Ramos (cell line): ENCODE measurements around the gene TRPV4.

Source experiments
- in situ Hi-C: fragments of 300-500 bp; cut with MboI; formaldehyde crosslinking; loops from one replicate; pipeline ENCODE4 v1.14.3; 2022; ENCODE audit warnings: low sequenced_read_pairs; ENCODE audit not compliant: unreplicated experiment

The TRPV4 gene

DNA sequence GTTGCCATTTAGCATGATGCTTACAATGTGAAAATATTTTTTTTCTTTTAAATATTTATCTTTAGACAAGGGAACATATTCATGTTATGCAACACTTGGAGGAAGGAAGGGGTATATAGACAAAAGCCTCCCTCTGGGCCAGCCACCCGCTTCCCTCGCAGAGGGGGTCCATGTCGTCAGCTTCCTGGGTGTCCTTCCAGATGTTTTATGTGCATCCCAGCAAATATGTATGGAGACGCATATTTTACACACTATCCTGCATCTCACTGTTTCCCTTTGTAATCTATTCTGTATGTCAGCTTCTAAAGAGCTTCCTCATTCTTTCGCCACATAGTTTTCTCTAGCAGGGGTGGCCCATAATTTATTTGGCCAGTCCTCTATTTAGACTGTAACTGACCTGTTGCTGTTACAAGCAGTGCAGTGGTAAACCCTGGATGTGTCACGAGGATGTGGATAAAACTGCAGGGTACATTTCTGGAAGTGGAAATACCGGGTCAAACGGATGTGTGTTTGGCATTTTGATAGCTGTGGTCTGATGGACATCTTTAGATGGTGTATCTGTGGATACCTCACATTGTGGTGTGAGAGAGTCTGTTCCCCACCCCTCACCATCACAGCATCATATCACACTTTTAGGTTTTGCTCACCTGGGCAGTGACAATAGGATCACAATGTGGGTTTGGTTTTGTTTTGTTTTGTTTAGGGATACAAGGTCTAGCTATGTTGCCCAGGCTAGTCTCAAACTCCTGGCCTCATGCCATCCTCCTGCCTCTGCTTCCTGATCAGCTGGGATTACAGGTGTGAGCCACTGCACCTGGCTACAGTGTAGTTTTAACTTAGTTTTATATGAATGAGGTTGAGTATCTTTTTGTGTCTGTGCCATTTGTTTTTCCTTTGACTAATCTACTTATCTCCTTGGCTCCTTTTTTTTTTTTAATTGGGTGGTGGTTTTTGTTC lies 87.9 kb downstream of the TRPV4 start:
- in situ Hi-C loops = no loop called here

DNA sequence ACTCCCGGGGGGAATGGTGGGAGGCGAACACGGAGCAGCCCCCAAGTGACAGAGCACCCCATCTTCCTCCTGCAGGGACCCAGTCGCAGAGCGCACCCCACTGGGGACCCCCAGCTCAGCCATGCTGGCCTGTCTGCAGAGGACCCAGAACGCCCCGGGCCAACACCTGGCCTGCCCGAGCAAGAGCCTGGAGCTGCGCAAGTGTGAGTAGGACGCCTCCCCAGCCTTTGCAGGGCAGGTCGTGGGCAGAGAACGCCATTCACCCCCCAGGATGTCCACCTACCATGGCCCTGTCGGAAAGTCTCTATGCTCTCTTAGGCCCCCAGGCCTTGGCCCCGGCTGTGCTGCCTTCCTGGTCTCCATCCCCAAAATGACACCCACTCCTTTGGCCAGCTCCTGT lies 89.2 kb downstream of the TRPV4 start:
- in situ Hi-C loops = no loop called here

DNA sequence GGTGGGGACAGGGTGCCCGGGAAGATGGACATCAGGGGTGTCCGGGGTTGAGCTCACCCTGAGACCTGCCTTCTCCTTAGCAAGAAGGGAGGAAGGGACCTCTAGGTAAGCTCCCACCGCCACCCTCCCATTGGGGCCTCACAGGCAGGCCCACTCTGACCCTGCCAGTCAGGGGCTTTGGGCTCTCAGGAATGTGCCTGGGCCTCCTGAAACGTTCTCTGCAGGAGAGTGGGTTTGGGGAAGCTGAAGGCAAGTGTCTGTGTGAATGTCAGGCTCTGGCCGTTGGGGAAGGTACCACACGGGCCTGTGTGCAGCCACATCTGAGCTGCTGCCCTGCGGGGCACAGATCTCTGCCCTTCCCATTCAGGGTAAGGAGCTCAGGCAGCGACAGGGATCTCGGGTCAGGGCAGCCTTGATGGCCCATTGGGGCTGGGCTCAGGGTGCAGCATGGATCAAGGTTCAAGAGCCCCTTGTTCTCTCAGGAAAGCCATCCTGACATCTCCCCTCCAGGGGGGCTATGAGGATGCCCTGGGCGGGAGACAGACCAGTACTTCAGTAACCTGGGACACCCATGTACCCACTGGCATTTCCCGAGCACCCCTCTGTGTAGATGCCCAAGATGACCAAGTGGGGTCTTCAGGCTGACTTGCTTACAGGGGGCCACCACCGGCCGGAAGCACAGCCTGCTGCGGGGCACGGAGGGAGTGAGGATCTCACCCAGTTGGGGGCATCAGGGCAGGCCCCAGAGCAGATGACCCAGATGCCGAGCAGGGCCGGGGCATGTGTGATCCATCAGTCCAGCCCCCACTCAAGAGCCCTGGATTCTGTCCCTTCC lies 89.9 kb downstream of the TRPV4 start:
- in situ Hi-C loops = no loop called here

DNA sequence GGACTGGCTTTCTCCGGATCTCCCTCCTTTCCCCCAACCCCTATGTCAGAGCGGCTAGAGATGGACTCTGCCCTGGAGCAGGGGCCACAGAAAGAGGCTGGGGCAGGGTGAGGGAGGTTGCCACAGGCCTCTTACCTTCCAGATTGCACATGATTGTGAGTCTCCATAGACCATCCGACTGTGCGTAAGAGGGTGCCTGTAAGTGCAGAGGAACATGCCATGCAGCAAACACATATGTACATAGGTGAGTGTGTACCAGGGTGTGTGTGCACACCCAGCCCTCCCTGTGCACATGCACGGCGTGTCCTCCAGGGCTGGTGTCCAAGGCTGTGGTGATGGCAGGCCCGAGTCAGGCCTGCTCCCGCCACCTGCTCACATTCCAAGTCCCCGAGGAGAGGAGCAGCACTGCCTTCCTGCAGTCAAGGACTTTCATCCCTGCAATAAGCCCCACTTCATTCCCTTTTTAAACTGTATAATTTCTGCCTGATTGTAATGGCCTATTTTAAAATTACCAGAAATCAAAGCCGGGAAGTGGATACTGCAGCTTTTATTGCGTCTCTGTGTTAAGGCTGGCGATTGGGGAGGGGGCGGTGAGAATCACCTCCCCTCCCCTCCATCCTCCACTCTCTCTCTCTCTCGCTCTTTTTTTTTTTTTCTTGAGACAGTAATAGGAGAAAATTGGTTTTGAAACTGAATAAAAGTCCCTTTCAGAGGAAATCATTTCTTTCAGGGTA lies 91.1 kb downstream of the TRPV4 start:
- in situ Hi-C loops = no loop called here

DNA sequence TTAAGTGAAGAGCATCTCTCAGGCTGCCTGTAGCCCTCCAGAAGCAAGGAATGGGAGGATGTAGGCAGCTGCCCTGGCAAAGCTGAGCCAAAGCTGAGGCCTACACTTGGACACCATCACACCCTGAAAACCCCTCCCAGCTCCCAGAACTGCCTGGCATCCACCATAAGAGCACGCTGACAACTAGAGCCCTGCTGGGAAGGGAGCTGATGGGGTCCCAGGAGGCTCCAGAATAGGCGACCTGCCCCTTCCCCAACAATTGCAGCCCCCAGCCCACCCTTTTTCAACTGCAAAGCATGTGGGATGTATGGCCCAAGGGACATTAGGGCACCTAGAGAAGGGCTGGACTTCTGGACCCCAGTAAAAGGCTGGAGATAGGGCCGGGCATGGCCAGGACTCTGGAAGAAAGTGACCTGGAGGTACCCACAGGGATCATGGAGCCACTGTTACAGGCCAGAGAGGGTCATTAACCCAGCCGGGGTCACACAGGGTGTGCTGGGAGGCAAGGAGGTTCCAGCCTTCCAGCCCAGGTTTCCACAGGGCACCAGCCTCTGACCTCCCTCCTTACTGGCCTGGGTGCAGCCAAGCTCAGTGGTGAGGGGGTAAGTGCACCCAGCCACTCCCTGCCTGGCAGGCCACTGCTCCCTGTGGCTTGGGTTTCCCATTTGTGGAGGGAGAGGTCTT lies 91.8 kb downstream of the TRPV4 start:
- in situ Hi-C loops = no loop called here

DNA sequence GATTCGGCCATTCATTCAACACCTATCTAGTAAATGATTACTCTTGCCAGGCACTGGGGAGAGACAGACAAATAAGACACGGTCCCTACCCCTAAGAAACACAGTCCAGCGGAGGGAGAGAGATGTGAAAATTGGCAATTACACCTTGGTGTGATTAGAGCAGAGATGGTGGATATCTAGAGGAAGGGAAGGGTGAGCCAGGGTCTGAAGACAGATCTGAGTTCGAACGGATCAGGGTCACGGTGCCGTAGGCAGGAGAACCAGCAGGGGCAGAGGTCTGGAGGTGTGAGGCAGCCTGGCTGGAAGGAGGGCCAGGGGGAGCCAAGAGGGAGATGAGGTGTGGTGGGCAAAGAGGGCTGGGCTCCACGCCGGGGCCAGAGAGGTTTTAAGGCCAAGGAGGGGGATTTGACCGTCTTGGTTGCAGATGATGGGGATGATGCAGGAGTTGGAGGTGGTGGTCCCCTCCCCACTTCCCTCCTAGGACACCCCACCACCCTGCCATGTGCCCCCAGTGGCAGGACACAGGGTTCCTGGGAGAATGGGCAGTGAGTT lies 92.4 kb downstream of the TRPV4 start:
- in situ Hi-C loops = no loop called here

DNA sequence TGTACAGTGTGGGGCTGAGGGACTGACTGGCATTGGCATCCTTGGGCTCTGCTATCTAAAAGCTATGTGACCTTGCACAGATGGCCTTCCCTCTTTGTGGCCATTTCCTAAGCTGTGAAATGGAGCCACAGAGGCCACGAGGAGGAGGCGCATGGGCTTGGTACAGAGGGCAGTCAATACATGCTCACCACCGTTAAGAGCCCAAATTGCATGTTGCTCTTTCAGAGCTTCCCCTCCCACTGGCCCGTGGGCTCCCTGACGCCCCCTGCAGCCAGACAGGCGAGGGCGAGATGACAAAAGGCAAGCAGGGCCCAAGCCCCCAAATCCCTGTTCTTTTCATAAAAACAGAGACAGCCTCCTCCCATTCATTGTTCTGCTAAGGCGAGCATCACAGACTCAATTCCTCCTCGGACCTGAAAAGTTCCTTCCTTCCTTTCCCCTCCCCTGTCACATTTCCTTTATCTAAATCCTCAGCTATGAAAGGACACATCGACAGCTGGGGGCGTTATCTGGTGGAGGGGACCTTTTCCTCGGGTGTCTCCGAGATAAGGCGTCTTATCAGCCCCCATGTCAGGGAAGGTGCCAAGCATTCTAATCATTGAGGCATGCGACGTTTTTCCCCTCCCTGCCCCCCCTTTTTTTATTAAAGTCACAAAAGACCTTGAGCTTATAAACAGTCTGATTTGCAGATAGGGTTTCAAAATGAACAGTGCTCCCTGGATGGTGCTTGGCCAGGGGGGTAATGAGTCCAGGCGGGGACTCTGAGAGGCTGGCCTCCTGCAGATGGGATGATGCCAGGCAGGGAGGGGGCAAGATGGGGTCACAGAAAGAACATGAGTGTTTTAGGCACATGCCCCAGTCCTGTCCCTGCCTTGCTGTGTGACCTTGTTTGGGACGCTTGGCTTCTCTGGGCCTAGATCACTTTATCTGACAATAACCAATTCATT lies 93.2 kb downstream of the TRPV4 start:
- in situ Hi-C loops = no loop called here

DNA sequence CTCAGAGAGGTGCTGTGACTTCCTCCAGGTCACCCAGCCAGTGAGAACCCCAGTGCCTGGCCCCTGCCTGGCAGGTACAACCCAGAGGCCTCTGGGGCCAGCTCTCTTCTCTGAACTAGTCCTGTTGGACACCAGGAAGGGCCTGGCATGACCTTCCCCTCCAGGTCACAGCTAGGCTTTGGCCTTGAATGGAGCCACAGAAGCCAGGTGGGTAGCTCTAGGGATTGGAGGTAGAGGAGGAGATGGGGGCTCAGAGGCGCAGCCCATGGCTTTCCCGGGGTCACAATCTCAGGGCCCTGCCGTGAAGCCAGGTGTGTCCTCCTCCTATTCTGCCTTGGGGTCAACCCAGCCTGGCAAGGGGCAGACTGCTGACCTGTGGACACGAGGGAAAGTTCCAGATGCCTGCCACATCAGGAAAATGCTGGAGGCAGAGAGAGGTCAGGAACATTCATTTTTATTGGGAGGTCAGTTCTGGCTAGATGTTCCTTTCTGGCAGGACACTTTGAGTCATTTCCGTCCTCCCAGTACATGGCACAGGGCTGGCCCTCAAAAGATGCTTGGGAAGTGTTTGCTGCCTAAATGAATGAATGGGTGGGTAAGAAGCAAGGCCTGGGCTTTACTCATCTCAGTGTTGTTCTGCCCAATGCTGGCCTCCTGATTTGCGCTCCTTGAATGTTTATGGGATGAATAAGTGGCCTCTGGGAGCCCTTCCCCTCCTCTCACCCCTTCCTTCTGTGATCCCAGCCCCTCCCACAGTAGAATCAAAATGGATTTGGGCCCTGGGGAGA lies 94.1 kb downstream of the TRPV4 start:
- in situ Hi-C loops = no loop called here

DNA sequence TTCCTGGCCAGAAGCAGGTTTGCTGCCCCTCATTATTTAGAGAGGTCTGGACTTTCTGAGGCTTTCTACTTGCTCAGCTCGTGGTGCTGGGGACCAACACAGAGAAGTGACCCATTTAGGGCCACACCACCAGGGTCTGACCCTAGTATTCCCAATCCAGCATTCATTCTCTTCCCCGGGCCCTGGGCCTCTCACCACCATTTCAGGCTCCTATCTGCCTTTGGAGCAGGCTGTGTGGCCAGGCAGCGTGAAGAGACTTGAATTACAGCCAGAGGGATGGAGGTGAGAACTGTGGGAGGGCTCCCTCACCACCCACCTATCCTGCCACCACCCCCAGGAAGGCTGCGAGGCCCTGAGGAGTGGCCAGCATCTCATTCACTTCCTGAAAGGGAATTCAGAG lies 95.0 kb downstream of the TRPV4 start:
- in situ Hi-C loops = no loop called here

DNA sequence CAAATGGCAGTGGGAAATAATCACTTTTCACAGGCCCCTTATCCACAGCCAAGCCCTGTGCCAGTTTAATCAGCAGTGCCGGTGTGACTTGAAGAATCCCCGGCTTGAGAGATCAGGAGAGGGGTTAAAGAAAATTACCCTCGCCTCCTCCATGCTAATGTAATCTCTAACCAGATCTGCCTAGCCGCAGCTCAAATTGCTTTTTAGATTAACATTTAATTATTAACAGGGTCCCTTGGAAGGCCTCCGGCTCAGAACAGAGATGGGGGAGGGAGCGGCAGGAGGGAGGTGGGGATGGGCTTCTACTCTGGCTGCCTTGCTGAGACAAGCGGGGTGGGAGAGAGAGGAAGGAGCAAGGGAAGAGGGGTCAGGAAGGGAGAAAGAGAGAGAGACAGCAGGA lies 95.6 kb downstream of the TRPV4 start:
- in situ Hi-C loops = no loop called here

DNA sequence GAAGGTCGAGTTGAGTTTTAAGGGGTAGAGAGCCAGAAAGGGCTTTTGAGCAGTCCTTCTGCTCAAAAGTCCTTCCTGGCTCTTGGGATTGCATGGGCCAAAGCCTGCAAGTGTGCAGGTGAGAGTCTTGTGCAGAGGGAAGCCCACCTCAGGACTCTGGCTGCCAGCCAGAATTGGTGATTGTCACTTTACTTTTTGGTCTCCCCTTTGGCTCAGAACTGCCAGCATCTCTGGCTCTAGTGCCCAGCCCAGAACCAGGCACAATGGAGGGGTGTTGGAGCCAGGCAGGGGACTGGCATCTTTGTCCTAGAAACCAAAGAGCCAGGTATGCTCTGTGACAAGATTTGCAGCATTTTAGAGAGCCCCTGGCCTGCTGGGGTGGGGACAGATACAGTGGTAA lies 96.1 kb downstream of the TRPV4 start:
- in situ Hi-C loops = no loop called here

DNA sequence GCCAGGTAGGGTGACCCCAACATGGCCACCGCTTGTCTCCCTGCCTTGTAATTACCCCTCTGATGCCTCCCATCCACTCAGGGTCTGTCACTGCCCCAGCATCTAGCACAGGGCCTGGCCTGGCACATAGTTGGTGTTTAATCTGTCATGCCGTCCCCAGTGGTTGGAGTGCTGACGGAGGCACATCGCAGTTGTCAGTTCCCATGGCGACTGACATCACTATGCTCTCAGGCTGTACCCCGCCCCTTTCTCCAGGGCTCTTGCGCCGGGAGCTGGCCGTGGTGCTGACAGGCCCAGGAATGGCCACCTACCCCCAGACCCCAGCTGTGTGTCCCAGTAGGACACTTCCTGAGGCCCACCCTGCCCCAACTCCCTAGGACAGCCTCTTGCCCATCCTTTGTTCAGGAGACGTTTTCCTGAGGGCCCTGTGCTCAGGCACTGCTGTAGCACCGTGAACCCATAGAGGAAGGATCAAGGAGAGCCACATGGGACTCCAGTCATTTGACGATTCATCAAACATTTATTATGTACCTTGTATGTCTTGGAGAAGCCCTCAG lies 96.6 kb downstream of the TRPV4 start:
- in situ Hi-C loops = no loop called here

DNA sequence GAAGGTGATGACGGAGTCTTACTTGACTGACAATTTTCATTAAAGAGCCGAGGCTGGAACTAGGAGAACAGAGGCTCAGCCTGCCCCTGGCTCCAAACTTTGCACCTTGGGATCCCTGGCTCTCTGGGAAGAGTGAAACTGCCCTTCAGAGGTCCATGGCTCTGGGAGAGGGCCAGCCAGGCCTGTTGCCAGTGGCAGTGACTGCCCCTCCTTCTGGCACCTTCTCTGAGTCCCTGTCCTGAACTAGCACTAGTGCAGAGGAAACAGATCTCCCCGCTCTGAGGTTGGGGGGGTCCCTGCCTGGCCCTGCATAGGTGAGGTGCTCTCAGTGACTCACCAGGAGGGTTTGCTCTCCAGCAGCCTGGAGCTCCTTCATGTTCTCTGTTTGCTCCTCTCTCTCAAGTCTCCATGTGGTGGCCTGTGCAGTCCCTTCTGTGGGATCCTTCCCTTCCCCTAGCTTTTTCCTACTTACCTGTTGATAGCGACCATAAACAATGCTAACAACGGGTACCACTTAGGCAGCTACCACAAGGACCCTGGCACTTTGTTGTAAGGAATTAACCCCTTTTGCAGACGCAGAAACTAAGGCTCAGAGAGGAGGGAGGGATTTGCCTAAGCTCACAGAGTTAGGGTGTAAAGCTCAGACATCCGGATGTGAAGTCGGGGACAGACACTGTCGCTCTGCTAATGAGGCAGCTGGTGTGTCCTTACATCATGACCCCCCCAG lies 97.2 kb downstream of the TRPV4 start:
- in situ Hi-C loops = no loop called here

DNA sequence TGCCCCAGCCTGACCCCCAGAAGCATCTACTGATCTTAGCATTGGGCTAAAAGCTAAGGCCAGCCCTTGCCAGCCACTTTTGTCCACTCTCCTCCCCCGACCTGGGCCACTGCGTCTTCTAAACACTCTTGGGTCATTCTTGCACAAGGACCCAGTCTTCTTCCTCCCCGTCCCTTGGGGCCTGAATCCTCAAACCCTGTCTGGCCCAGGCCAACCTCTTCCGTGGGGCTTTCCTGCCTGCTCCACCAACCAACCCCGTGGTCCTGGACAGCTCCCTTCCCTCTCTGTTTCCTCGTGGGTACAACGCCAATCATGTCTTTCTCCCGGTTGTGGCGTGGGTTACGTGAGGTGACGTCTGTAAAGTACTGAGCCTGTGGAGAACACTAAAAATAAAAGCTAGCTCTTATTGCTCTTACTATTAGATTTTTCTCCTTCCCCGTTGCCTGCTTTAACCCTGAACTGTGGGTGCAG lies 98.1 kb downstream of the TRPV4 start:
- in situ Hi-C loops = no loop called here

DNA sequence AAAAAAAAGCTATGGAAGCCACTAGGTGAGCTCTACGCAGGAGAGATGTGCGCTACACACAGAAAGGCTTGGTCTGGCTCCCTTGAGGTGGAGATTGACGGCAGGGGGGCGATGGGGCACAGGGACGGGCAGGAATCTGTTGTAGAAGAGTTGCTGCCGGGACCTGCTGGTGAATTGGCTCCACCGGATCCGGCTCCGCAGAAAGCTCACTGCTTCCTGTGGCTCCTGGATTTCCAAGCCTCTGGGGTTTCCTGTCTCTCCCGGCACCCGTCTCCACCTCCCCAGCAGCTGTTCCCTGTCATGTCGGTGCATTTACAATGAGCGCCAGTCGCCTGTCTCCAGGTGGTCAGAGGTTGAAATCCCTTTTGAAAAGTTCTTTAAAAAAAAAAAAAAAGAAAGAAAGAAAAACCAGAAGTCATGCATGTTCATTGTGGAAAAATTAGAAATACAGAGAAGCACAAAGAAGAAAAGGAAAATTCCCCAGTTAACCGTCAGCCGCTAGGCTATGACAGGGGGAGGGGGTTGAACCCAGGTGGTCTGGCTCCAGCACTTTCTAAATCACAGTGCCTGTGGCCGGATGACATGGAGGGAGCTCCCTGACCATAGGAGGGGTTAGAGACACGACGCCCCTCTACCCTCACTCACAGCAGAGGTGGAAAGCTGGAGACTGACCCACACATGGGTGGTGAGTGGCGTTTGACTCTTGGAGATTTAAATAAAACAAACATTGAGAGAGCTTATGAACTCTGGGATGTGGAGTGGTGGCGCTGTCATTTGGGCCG lies 98.8 kb downstream of the TRPV4 start:
- in situ Hi-C loops = no loop called here
